Measurements from ENCODE around the gene CCNK.

CCNK gene

GRCh38 chr14:99520571-99521081 lies 39.4 kb downstream of the CCNK start:
- Histone ChIP-seq H4K20me1 (ENCODE audit: control insufficient read depth, insufficient read depth, low read depth, low read length) (no peaks in the 10 kb centered on the region), H3K4me1 (ENCODE audit: control insufficient read depth, low read length) (no peaks in the 10 kb centered on the region), H3K4me2 (ENCODE audit: low read length) (no peak overlapping the region), H3K27me3 (ENCODE audit: control insufficient read depth, low read length) (no peaks in the 10 kb centered on the region), H3K4me3 (ENCODE audit: low read length) (no peak overlapping the region), H3F3A (ENCODE audit: control insufficient read depth, insufficient read depth) (no peaks in the 10 kb centered on the region), H3K9me3 (ENCODE audit: control insufficient read depth, insufficient read depth, low read length) (no peaks in the 10 kb centered on the region), H3K79me2 (ENCODE audit: control insufficient read depth, low read length) (no peaks in the 10 kb centered on the region), H3K9me2 (replicated peaks; ENCODE audit: control insufficient read depth, low read length) (no peaks in the 10 kb centered on the region), H3K27ac (ENCODE audit: low read depth, low read length) (no peak overlapping the region), H3K36me3 (ENCODE audit: control insufficient read depth, low read length) (no peaks in the 10 kb centered on the region)
- no peak for TF ChIP-seq EZH2phosphoT487 (IDR thresholded peaks at IDR 0.05; ENCODE audit: borderline replicate concordance, low read length)
- no peak for TF ChIP-seq CTCF (IDR thresholded peaks at IDR 0.05; ENCODE audit: low read depth, low read length, poor library complexity, severe bottlenecking)

GRCh38 chr14:99521176-99522024 lies 40.2 kb downstream of the CCNK start:
- Histone ChIP-seq H3K9me2 (replicated peaks; ENCODE audit: control insufficient read depth, low read length) (no peaks in the 10 kb centered on the region), H3K27me3 (ENCODE audit: control insufficient read depth, low read length) (no peaks in the 10 kb centered on the region), H3K27ac (ENCODE audit: low read depth, low read length) (no peak overlapping the region), H3K79me2 (ENCODE audit: control insufficient read depth, low read length) (no peaks in the 10 kb centered on the region), H3F3A (ENCODE audit: control insufficient read depth, insufficient read depth) (no peaks in the 10 kb centered on the region), H3K4me2 (ENCODE audit: low read length) (no peak overlapping the region), H3K36me3 (ENCODE audit: control insufficient read depth, low read length) (no peaks in the 10 kb centered on the region), H3K4me3 (ENCODE audit: low read length) (no peak overlapping the region), H3K4me1 (ENCODE audit: control insufficient read depth, low read length) (no peaks in the 10 kb centered on the region), H4K20me1 (ENCODE audit: control insufficient read depth, insufficient read depth, low read depth, low read length) (no peaks in the 10 kb centered on the region), H3K9me3 (ENCODE audit: control insufficient read depth, insufficient read depth, low read length) (no peaks in the 10 kb centered on the region)
- TF ChIP-seq EZH2phosphoT487 (IDR thresholded peaks at IDR 0.05; ENCODE audit: borderline replicate concordance, low read length) (no peak), CTCF (IDR thresholded peaks at IDR 0.05; ENCODE audit: low read depth, low read length, poor library complexity, severe bottlenecking) (no peak)

GRCh38 chr14:99522025-99522401 lies 40.8 kb downstream of the CCNK start:
- no peaks in the 10 kb centered on the region for H3K27me3 ChIP-seq (ENCODE audit: control insufficient read depth, low read length)
- no peaks in the 10 kb centered on the region for H3K36me3 ChIP-seq (ENCODE audit: control insufficient read depth, low read length)
- H3K27ac ChIP-seq (ENCODE audit: low read depth, low read length): no peak overlapping the region
- H4K20me1 ChIP-seq (ENCODE audit: control insufficient read depth, insufficient read depth, low read depth, low read length): no peaks in the 10 kb centered on the region
- H3K4me1 ChIP-seq (ENCODE audit: control insufficient read depth, low read length): no peaks in the 10 kb centered on the region
- H3K9me3 ChIP-seq (ENCODE audit: control insufficient read depth, insufficient read depth, low read length): no peaks in the 10 kb centered on the region
- H3F3A ChIP-seq (ENCODE audit: control insufficient read depth, insufficient read depth): no peaks in the 10 kb centered on the region
- H3K4me3 ChIP-seq (ENCODE audit: low read length): no peak overlapping the region
- H3K9me2 ChIP-seq (replicated peaks; ENCODE audit: control insufficient read depth, low read length): no peaks in the 10 kb centered on the region
- no peaks in the 10 kb centered on the region for H3K79me2 ChIP-seq (ENCODE audit: control insufficient read depth, low read length)
- TF ChIP-seq EZH2phosphoT487 (IDR thresholded peaks at IDR 0.05; ENCODE audit: borderline replicate concordance, low read length): no peak
- H3K4me2 ChIP-seq (ENCODE audit: low read length): no peak overlapping the region

- Histone ChIP-seq H3K9me3 (ENCODE audit: control insufficient read depth, insufficient read depth, low read length) (no peaks in the 10 kb centered on the region), H4K20me1 (ENCODE audit: control insufficient read depth, insufficient read depth, low read depth, low read length) (no peaks in the 10 kb centered on the region), H3K27ac (ENCODE audit: low read depth, low read length) (no peak overlapping the region), H3K4me3 (ENCODE audit: low read length) (no peak overlapping the region), H3K27me3 (ENCODE audit: control insufficient read depth, low read length) (no peaks in the 10 kb centered on the region), H3F3A (ENCODE audit: control insufficient read depth, insufficient read depth) (no peaks in the 10 kb centered on the region), H3K4me2 (ENCODE audit: low read length) (no peak overlapping the region), H3K9me2 (replicated peaks; ENCODE audit: control insufficient read depth, low read length) (no peaks in the 10 kb centered on the region), H3K36me3 (ENCODE audit: control insufficient read depth, low read length) (no peaks in the 10 kb centered on the region), H3K4me1 (ENCODE audit: control insufficient read depth, low read length) (no peaks in the 10 kb centered on the region), H3K79me2 (ENCODE audit: control insufficient read depth, low read length) (no peaks in the 10 kb centered on the region)
- TF ChIP-seq CTCF (IDR thresholded peaks at IDR 0.05; ENCODE audit: low read depth, low read length, poor library complexity, severe bottlenecking): no peak
- TF ChIP-seq EZH2phosphoT487 (IDR thresholded peaks at IDR 0.05; ENCODE audit: borderline replicate concordance, low read length): no peak
These were observed 41.3 kb downstream of the CCNK start for GRCh38 chr14:99522457-99522891.
